Measurements from ENCODE around the gene FAM117B.

DNA sequence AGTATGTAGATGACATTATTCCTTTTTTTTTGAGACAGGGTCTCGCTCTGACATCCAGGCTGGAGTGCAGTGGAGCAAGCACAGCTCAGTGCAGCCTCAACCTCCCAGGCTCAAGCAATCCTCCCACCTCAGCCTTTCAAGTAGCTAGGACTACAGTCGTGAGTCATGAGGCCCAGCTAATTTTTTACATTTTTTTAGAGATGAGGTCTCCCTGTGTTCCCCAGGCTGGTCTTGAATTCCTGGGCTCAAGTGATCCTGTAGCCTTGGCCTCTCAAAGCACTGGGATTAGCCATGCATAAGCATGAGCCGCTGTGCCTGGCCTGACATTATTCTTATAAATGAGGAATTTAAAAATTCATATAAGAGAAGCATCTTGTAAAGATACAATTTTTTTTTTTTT is 86.9 kb downstream of the FAM117B start:
- TF ChIP-seq POLR2A (IDR thresholded peaks at IDR 0.05), result no peak
- TF ChIP-seq POLR2AphosphoS5 (IDR thresholded peaks at IDR 0.05), result no peak
- TF ChIP-seq EP300 (IDR thresholded peaks at IDR 0.05), result no peak
- TF ChIP-seq, protein P1, sequence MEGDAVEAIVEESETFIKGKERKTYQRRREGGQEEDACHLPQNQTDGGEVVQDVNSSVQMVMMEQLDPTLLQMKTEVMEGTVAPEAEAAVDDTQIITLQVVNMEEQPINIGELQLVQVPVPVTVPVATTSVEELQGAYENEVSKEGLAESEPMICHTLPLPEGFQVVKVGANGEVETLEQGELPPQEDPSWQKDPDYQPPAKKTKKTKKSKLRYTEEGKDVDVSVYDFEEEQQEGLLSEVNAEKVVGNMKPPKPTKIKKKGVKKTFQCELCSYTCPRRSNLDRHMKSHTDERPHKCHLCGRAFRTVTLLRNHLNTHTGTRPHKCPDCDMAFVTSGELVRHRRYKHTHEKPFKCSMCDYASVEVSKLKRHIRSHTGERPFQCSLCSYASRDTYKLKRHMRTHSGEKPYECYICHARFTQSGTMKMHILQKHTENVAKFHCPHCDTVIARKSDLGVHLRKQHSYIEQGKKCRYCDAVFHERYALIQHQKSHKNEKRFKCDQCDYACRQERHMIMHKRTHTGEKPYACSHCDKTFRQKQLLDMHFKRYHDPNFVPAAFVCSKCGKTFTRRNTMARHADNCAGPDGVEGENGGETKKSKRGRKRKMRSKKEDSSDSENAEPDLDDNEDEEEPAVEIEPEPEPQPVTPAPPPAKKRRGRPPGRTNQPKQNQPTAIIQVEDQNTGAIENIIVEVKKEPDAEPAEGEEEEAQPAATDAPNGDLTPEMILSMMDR (IDR thresholded peaks at IDR 0.05), result no peak

Measured in upper lobe of left lung (tissue), 4 donors.